ENCODE data around the gene STMN1.
A peak's percentile ranks its signal among the peaks of the same experiment; 100 is the strongest.

STMN1 gene

GRCh38 chr1:25867210-25867991 is 38.8 kb downstream of the STMN1 start:
- no peak for DNase-seq

- DNase-seq = no peak
Observed at GRCh38 chr1:25866288-25866687, 39.9 kb downstream of the STMN1 start.

- DNase-seq = no peak
Observed at GRCh38 chr1:25864434-25864833, 41.8 kb downstream of the STMN1 start.

GRCh38 chr1:25863486-25864262 is 42.5 kb downstream of the STMN1 start:
- DNase-seq = no peak

GRCh38 chr1:25862785-25863485 is 43.3 kb downstream of the STMN1 start:
- no peak for DNase-seq

- no peak for DNase-seq
Observed at GRCh38 chr1:25861316-25862286, 44.6 kb downstream of the STMN1 start.

GRCh38 chr1:25858906-25859789 is 47.1 kb downstream of the STMN1 start, which contains the start of gene AUNIP:
AUNIP (minus strand) TSS chr1:25859457; CDS start chr1:25859357, 100 bp downstream.
- peak; percentile 92 for DNase-seq

GRCh38 chr1:25858494-25858893 is 47.7 kb downstream of the STMN1 start:
- DNase-seq = no peak

GRCh38 chr1:25856856-25857255 is 49.4 kb downstream of the STMN1 start:
- DNase-seq = no peak

GRCh38 chr1:25854554-25854953 is 51.7 kb downstream of the STMN1 start:
- peak; percentile 33 for DNase-seq
